PC-3 (cell line): Measurements from ENCODE around the gene SIPA1L3.

Source experiments
- CTCF ChIP-seq: fragments of 300-600 bp; sonication (generic); conservative IDR thresholded peaks from 2 replicates; pipeline ENCODE4 v1.5.1; 2017; ENCODE audit warnings: antibody characterized with exemption, low read depth, mild to moderate bottlenecking, low read length
- EZH2 ChIP-seq: fragments of 300-600 bp; sonication (generic); IDR thresholded peaks from one replicate; pipeline ENCODE4 v1.6.1; 2017; ENCODE audit warnings: antibody characterized with exemption, mild to moderate bottlenecking, low read length; ENCODE audit not compliant: unreplicated experiment

- TF ChIP-seq CTCF (no peak), EZH2 (no peak)
Measured at GRCh38 chr19:37885392-37885791, 21.6 kb upstream of the SIPA1L3 start.
